NB4 (cell line): ENCODE data around the gene SGMS1.

Experiments used
- CTCF ChIP-seq: IDR thresholded peaks from one replicate; pipeline ENCODE4 v1.5.1; 2012; ENCODE audit warnings: low read depth, low read length
- MAX ChIP-seq: IDR thresholded peaks from 2 replicates; pipeline ENCODE4 v1.6.1; 2011; ENCODE audit warnings: low read depth, low read length
- MYC ChIP-seq: IDR thresholded peaks from 2 replicates; pipeline ENCODE4 v1.6.1; 2011; ENCODE audit warnings: low read depth, low read length
- POLR2A ChIP-seq: IDR thresholded peaks from 2 replicates; pipeline ENCODE4 v1.6.1; 2011; ENCODE audit warnings: mild to moderate bottlenecking; ENCODE audit not compliant: insufficient read length; ENCODE audit errors: extremely low read depth

GRCh38 chr10:50345545-50345944 lies 278.2 kb downstream of the SGMS1 start:
- no peak for TF ChIP-seq CTCF
- no peak for TF ChIP-seq MAX
- TF ChIP-seq POLR2A, result no peak
- no peak for TF ChIP-seq MYC
